DOHH2 (cell line): Measurements from ENCODE around the gene SVOPL.

Experiments
- EZH2phosphoT487 ChIP-seq: fragments of 200-600 bp; sonication (generic); IDR thresholded peaks from 2 replicates; pipeline ENCODE4 v1.6.1; 2017; ENCODE audit warnings: borderline replicate concordance, mild to moderate bottlenecking, antibody characterized with exemption, low read length, moderate library complexity, mixed read lengths
- TF ChIP-seq, protein P1 (sequence below): fragments of 200-600 bp; sonication (generic); IDR thresholded peaks from one replicate; pipeline ENCODE4 v1.5.1; 2014; ENCODE audit warnings: antibody characterized with exemption, mild to moderate bottlenecking, low read depth, low read length; ENCODE audit not compliant: poor library complexity, severe bottlenecking

DNA sequence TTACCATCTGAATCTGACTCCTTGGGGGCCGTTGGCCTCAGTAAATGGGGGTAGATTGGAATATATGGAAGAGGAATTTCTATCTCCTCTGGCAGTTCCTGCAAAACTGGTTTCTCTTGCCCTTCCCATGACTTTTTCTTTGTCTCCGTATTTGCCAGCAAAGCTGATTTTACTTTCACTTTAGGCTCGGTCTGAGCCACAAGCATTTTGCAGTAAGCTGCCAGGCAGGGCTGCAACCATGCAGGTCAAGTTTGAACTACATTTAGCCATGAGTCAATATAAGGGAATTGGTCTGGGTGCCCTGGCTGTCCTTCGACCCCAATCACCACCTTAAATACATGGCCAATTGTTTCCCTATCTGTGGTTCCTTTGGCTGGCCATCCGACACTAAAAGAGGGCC lies 136.8 kb downstream of the SVOPL start:
- TF ChIP-seq, protein P1, sequence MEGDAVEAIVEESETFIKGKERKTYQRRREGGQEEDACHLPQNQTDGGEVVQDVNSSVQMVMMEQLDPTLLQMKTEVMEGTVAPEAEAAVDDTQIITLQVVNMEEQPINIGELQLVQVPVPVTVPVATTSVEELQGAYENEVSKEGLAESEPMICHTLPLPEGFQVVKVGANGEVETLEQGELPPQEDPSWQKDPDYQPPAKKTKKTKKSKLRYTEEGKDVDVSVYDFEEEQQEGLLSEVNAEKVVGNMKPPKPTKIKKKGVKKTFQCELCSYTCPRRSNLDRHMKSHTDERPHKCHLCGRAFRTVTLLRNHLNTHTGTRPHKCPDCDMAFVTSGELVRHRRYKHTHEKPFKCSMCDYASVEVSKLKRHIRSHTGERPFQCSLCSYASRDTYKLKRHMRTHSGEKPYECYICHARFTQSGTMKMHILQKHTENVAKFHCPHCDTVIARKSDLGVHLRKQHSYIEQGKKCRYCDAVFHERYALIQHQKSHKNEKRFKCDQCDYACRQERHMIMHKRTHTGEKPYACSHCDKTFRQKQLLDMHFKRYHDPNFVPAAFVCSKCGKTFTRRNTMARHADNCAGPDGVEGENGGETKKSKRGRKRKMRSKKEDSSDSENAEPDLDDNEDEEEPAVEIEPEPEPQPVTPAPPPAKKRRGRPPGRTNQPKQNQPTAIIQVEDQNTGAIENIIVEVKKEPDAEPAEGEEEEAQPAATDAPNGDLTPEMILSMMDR = no peak
- TF ChIP-seq EZH2phosphoT487 = no peak
